Endothelial cell of umbilical vein (primary cell): Measurements from ENCODE around the gene GNB5. TPM values are rescaled to one million over a fixed set of nuclear protein-coding genes. Genes with fewer than 3 reads are reported as not detected.

Experiments
- BruUV-seq: library from RNA; stranded (reverse); fragments of 400-500 nt; replicated peaks from 2 replicates; lab custom pipeline; 2021; lab: Mats Ljungman, UMichigan
- CTCF ChIA-PET: fragments of 300-600, 350-600 bp; sonication (Branson Sonifier 250); formaldehyde crosslinking; loops from one replicate; lab custom pipeline; 2021; ENCODE audit warnings: antibody characterized with exemption, inconsistent platforms; lab: Charles Lee
- POLR2A ChIA-PET: fragments of 300-600, 350-600 bp; sonication (Branson Sonifier 250); formaldehyde crosslinking; loops from one replicate; lab custom pipeline; 2021; ENCODE audit warnings: antibody characterized with exemption, inconsistent platforms; lab: Charles Lee
- DNase-seq: peaks from one replicate; pipeline ENCODE4 v3.0.0-alpha.2; 2011; ENCODE audit warnings: low read depth, low spot score
- FAIRE-seq: peaks from 2 replicates; lab custom pipeline; 2011; peaks lifted over from hg19 to GRCh38; lab: Jason Lieb, UNC
- H2AFZ ChIP-seq: 2 replicates; pipeline ENCODE4 v1.6.0; 2012; ENCODE audit warnings: low read depth, low read length, control low read depth, inconsistent platforms
- H3K27ac ChIP-seq: 2 replicates; pipeline ENCODE4 v1.5.1; 2011; ENCODE audit warnings: low read depth, mild to moderate bottlenecking, control low read depth, low read length, moderate library complexity; ENCODE audit not compliant: insufficient read depth
- H3K27me3 ChIP-seq, 2 experiments: 2 replicates each; pipeline versions ENCODE4 v1.6.0 to v1.6.1; 2011; ENCODE audit warnings: low read length in 2 of 2, mixed read lengths in 1 of 2; ENCODE audit not compliant: control insufficient read depth in 2 of 2, insufficient read depth in 2 of 2
- H3K36me3 ChIP-seq, 2 experiments: 2 replicates in 1 of 2; 3 replicates in 1 of 2; pipeline ENCODE4 v1.5.1; 2011; ENCODE audit warnings: low read length in 2 of 2, mild to moderate bottlenecking in 1 of 2, moderate library complexity in 1 of 2; ENCODE audit not compliant: control insufficient read depth in 2 of 2, insufficient read depth in 2 of 2; ENCODE audit errors: extremely low read depth in 1 of 2
- H3K4me1 ChIP-seq: 3 replicates; pipeline ENCODE4 v1.5.1; 2011; ENCODE audit warnings: mild to moderate bottlenecking, low read length; ENCODE audit not compliant: control insufficient read depth, insufficient read depth; ENCODE audit errors: extremely low read depth
- H3K4me2 ChIP-seq: 2 replicates; pipeline ENCODE4 v1.6.1; 2011; ENCODE audit warnings: low read length, control low read depth, mixed read lengths; ENCODE audit not compliant: insufficient read depth
- H3K4me3 ChIP-seq, 3 experiments: fragments of 200-600 bp in 1 of 3; sonication (generic), shearing (Covaris generic) in 1 of 3; replicated peaks in 1 of 3; 2 replicates each; pipeline ENCODE4 v1.5.1; 2011 to 2016; ENCODE audit warnings: control low read depth in 3 of 3, low read length in 3 of 3, mild to moderate bottlenecking in 2 of 3, inconsistent platforms in 1 of 3, low read depth in 1 of 3, moderate library complexity in 1 of 3; ENCODE audit not compliant: insufficient read depth in 1 of 3
- H3K79me2 ChIP-seq: 2 replicates; pipeline ENCODE4 v1.6.0; 2012; ENCODE audit warnings: low read length, inconsistent platforms; ENCODE audit not compliant: control insufficient read depth, insufficient read depth
- H3K9ac ChIP-seq: replicated peaks from 2 replicates; pipeline ENCODE3; 2011; ENCODE audit warnings: low read length, control low read depth; ENCODE audit not compliant: insufficient read depth; ENCODE audit errors: extremely low read depth
- H3K9me1 ChIP-seq: replicated peaks from 3 replicates; pipeline ENCODE4 v1.6.0; 2011; ENCODE audit warnings: mild to moderate bottlenecking, low read length; ENCODE audit not compliant: control insufficient read depth, insufficient read depth; ENCODE audit errors: extremely low read depth
- H3K9me3 ChIP-seq: replicated peaks from 2 replicates; pipeline ENCODE4 v1.5.1; 2012; ENCODE audit warnings: low read length, inconsistent platforms; ENCODE audit not compliant: control insufficient read depth, insufficient read depth
- H4K20me1 ChIP-seq: replicated peaks from 2 replicates; pipeline ENCODE3; 2011; ENCODE audit warnings: mild to moderate bottlenecking, low read length; ENCODE audit not compliant: control insufficient read depth, insufficient read depth; ENCODE audit errors: extremely low read depth
- CTCF ChIP-seq, 2 donors: IDR thresholded peaks; 1 replicate in 1 of 2; 2 replicates in 1 of 2; pipeline ENCODE4 v1.5.1; 2011; ENCODE audit warnings: low read length in 2 of 2, mild to moderate bottlenecking in 2 of 2, moderate library complexity in 2 of 2, control low read depth in 1 of 2, inconsistent platforms in 1 of 2, low read depth in 1 of 2; ENCODE audit not compliant: insufficient read depth in 1 of 2; ENCODE audit errors: extremely low read depth in 1 of 2
- EZH2 ChIP-seq: IDR thresholded peaks from 2 replicates; pipeline ENCODE4 v1.6.1; 2012; ENCODE audit warnings: borderline replicate concordance, low read depth, mild to moderate bottlenecking, moderate library complexity, low read length, inconsistent platforms; ENCODE audit not compliant: severe bottlenecking
- FOS ChIP-seq: IDR thresholded peaks from 2 replicates; pipeline ENCODE4 v1.6.1; 2011; ENCODE audit warnings: mild to moderate bottlenecking, low read length, moderate library complexity, borderline replicate concordance; ENCODE audit not compliant: insufficient read depth
- GATA2 ChIP-seq: IDR thresholded peaks from 2 replicates; pipeline ENCODE4 v1.7.0; 2011; ENCODE audit warnings: low read depth, mild to moderate bottlenecking, moderate library complexity, mixed read lengths, low read length; ENCODE audit not compliant: insufficient read length, insufficient read depth
- JUN ChIP-seq: IDR thresholded peaks from 2 replicates; pipeline ENCODE4 v1.6.1; 2011; ENCODE audit warnings: borderline replicate concordance, low read depth; ENCODE audit not compliant: insufficient read length, insufficient read depth
- MYC ChIP-seq: IDR thresholded peaks from one replicate; pipeline ENCODE4 v1.6.1; 2011; ENCODE audit warnings: mild to moderate bottlenecking, low read depth, low read length
- POLR2A ChIP-seq: IDR thresholded peaks from 2 replicates; pipeline ENCODE4 v1.6.1; 2012; ENCODE audit warnings: low read depth, mild to moderate bottlenecking, control low read depth, low read length
- POLR2AphosphoS5 ChIP-seq: IDR thresholded peaks from 2 replicates; pipeline ENCODE4 v1.6.1; 2012; ENCODE audit warnings: low read depth, mild to moderate bottlenecking, control low read depth, low read length, moderate library complexity; ENCODE audit not compliant: insufficient read depth
- dilution Hi-C: fragments of 300-500 bp; cut with MboI; formaldehyde crosslinking; loops from one replicate; pipeline ENCODE4 v1.15.0; 2019; ENCODE audit warnings: low sequenced_read_pairs; ENCODE audit not compliant: extremely low pct_ligation_motif_present
- intact Hi-C: fragments of 100-400 bp; cut with micrococcal nuclease; formaldehyde crosslinking; loops from one replicate; pipeline ENCODE4 v1.10.0; 2022
- polyA plus RNA-seq, 4 experiments: library from polyadenylated mRNA; depleted of rRNA in 3 of 4; stranded (reverse) in 3 of 4; unstranded in 1 of 4; fragments of >200 nt; gene quantifications; 2 replicates each; pipeline versions ENCODE4 v1.2.1 to v1.2.3, GENCODE V29; 2011 to 2012; ENCODE audit warnings: missing spikeins in 1 of 4
- total RNA-seq: library from RNA; stranded (reverse); gene quantifications from 2 replicates; pipeline ENCODE4 v1.2.3, GENCODE V29; 2021
- TF ChIP-seq, protein P1 (sequence below): IDR thresholded peaks from 2 replicates; pipeline ENCODE4 v1.6.1; 2011; ENCODE audit not compliant: insufficient read depth, insufficient read length

GNB5 gene
- total and polyA plus RNA-seq, 2 donors (not counting 3 experiments of a cell fraction or from before 2014, with no cell fraction given) = 15.6 to 16.8 TPM

GRCh38 chr15:52171807-52172206, 19.4 kb downstream of the GNB5 start:
- Histone ChIP-seq H3K27ac (no peak overlapping the region), H3K27me3 (no peaks in the 10 kb centered on the region), H3K9me3 (no peaks in the 10 kb centered on the region), H3K4me2 (no peak overlapping the region), H3K36me3 (no peaks in the 10 kb centered on the region), H4K20me1 (no peaks in the 10 kb centered on the region), H3K79me2 (no peaks in the 10 kb centered on the region), H3K4me3 (no peak overlapping the region), H3K4me1 (no peaks in the 10 kb centered on the region), H3K9ac (no peak overlapping the region), H2AFZ (no peak overlapping the region), H3K9me1 (no peaks in the 10 kb centered on the region)
- POLR2A ChIA-PET = no interaction called here
- DNase-seq (no peak), FAIRE-seq (no peak)
- TF ChIP-seq POLR2A = no peak
- TF ChIP-seq, protein P1, sequence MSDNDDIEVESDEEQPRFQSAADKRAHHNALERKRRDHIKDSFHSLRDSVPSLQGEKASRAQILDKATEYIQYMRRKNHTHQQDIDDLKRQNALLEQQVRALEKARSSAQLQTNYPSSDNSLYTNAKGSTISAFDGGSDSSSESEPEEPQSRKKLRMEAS = no peak
- TF ChIP-seq GATA2 = no peak
- no peak for TF ChIP-seq EZH2
- no peak for TF ChIP-seq POLR2AphosphoS5
- TF ChIP-seq JUN = no peak
- no peak for TF ChIP-seq CTCF (IDR thresholded peaks at IDR 0.05; ENCODE audit: extremely low read depth in 1 of 2, insufficient read depth in 1 of 2, low read depth in 1 of 2, low read length in 2 of 2)
- no peak for TF ChIP-seq MYC
- no peak for TF ChIP-seq FOS
- no TSS peak for BruUV-seq
- CTCF ChIA-PET = interaction anchor here (0.8 to 2.5 kb wide), 10 partner anchors 10 to 275 kb away, joined by 3 to 13 read pairs (median 5); no protein-coding TSS in a partner anchor
- intact Hi-C loops (no loop called here), dilution Hi-C loops (no loop called here)
